ENCODE results near the gene RBM28. TPM values are rescaled to one million over a fixed set of nuclear protein-coding genes. Genes with fewer than 3 reads are reported as not detected.

Gene RBM28
- total RNA-seq, 1 experiment from 2014 or later, result 70.0 TPM

DNA sequence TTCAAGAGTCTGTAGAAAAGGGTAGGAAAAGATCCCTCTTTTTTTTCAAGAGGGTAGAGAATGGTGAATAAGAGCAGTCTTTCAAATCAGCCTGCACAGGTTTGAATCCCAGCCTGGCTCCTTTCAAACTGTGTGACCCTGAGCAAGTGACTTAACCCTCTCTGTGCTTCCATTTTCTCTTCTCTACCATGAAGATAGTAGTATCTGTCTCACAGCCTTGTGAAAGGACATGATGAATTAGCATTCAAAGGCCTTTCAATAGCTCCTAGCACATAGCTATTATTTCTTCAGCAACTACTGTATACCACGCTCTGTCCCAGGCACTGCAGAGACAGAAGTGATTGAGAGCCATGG is 77.2 kb downstream of the RBM28 start:
- H3K27ac ChIP-seq (ENCODE audit: insufficient read length, low read depth, low read length), result no peak overlapping the region

More for the DNA sequence above, 77.2 kb downstream of the RBM28 start:
- H3K56ac ChIP-seq (ENCODE audit: insufficient read length, low read depth, low read length), result no peak overlapping the region
- H2BK120ac ChIP-seq (ENCODE audit: low read depth, low read length, poor library complexity, severe bottlenecking), result no peak overlapping the region
- peak overlapping the region; percentile 38 for H3K18ac ChIP-seq (ENCODE audit: insufficient read length, low read depth, low read length)
- peak overlapping the region; percentile 16; the same call in 1 of the 2 replicates for H3K14ac ChIP-seq (ENCODE audit: insufficient read depth, low read length)
- Mint-ChIP-seq H3K4me1 (peaks cover 45 to 58% of the 10 kb centered on the region in 2 experiments), H3K4me3 (no peak overlapping the region), H3K9me3 (no peaks in the 10 kb centered on the region; a peak in 1 of 5 replicates), H3K27me3 (ENCODE audit: low read depth) (peaks cover 4% of the 10 kb centered on the region), H3K27ac (peak overlapping the region; percentile 95; a peak in 4 of 7 replicates), H3K36me3 (ENCODE audit: insufficient read depth in 1 of 3, low read depth in 3 of 3) (peaks cover 0 to 1% (median under 1%) of the 10 kb centered on the region in 3 experiments; a peak in 2 of 7 replicates)
- no peaks in the 10 kb centered on the region for H3K23me2 ChIP-seq (ENCODE audit: insufficient read length, low read depth, low read length, poor library complexity, severe bottlenecking)
- no peak overlapping the region for H3K23ac ChIP-seq (ENCODE audit: insufficient read length, low read depth, low read length)
- no peak overlapping the region for H2BK5ac ChIP-seq (ENCODE audit: insufficient read length, low read length)
- no peaks in the 10 kb centered on the region for H3K79me1 ChIP-seq (ENCODE audit: insufficient read depth, low read depth, low read length, poor library complexity, severe bottlenecking)
- TF ChIP-seq CTCF (conservative IDR thresholded peaks at IDR 0.05), result no peak
- no peak overlapping the region for H2AK5ac ChIP-seq (ENCODE audit: insufficient read length, low read length)
- H3T11ph ChIP-seq (ENCODE audit: low read length), result no peak overlapping the region
- H2BK12ac ChIP-seq (ENCODE audit: insufficient read length, low read depth, low read length), result no peak overlapping the region
- no CpG with 5 or more reads among the region's 1 CpG for WGBS (ENCODE audit: extremely low coverage, insufficient read length, low lambda C conversion rate)
- no peak for DNase-seq
- H2AFZ ChIP-seq (ENCODE audit: low read length), result no peak overlapping the region
- H4K8ac ChIP-seq (replicated peaks; ENCODE audit: insufficient read length, low read depth, low read length), result no peak overlapping the region
- H3K4ac ChIP-seq (ENCODE audit: low read depth, low read length), result no peak overlapping the region
- no peaks in the 10 kb centered on the region for H3K27me3 ChIP-seq (ENCODE audit: insufficient read depth, low read length)
- H3K79me2 ChIP-seq (ENCODE audit: insufficient read depth, low read length), result no peaks in the 10 kb centered on the region
- no peak overlapping the region for H3K9ac ChIP-seq (ENCODE audit: extremely low read depth, insufficient read length, low read length)
- no peak overlapping the region for H4K91ac ChIP-seq (ENCODE audit: insufficient read length, low read depth, low read length)
- H4K20me1 ChIP-seq (ENCODE audit: control insufficient read depth, insufficient read depth, insufficient read length), result no peaks in the 10 kb centered on the region
- no peak overlapping the region for H4K5ac ChIP-seq (ENCODE audit: insufficient read length, low read depth, low read length)
- peaks cover 9% of the 10 kb centered on the region; the same call in 1 of the 2 replicates for H3K4me1 ChIP-seq (ENCODE audit: insufficient read depth, low read length)
- H3K9me3 ChIP-seq (ENCODE audit: control insufficient read depth, low read depth, low read length), result no peaks in the 10 kb centered on the region
- H2BK20ac ChIP-seq (ENCODE audit: low read depth, low read length, poor library complexity, severe bottlenecking), result no peak overlapping the region
- H2BK15ac ChIP-seq (ENCODE audit: low read depth, low read length), result 0 out of 2 replicates have a peak overlapping the region, but pooled peaks have one; percentile 9
- H3K4me2 ChIP-seq (ENCODE audit: insufficient read depth, insufficient read length, low read length), result peak overlapping the region; percentile 57
